Skeletal muscle satellite cell (primary cell): Measurements from ENCODE around the gene ERF.
A peak's percentile ranks its signal among the peaks of the same experiment; 100 is the strongest.

Experiments
- H3K27me3 ChIP-seq: 2 replicates; pipeline ENCODE4 v1.7.0; 2013; ENCODE audit warnings: low read length; ENCODE audit not compliant: control insufficient read depth, insufficient read depth
- H3K36me3 ChIP-seq: 2 replicates; pipeline ENCODE4 v1.7.0; 2013; ENCODE audit warnings: mild to moderate bottlenecking, control low read depth, low read length; ENCODE audit not compliant: insufficient read depth
- H3K4me1 ChIP-seq: 2 replicates; pipeline ENCODE4 v1.7.0; 2013; ENCODE audit warnings: low read length; ENCODE audit not compliant: control insufficient read depth, insufficient read depth
- H3K4me2 ChIP-seq: 2 replicates; pipeline ENCODE4 v1.7.0; 2013; ENCODE audit warnings: mild to moderate bottlenecking, low read length
- H3K4me3 ChIP-seq: 2 replicates; pipeline ENCODE4 v1.7.0; 2013; ENCODE audit warnings: low read length
- H3K9ac ChIP-seq: 2 replicates; pipeline ENCODE4 v1.7.0; 2013; ENCODE audit warnings: mild to moderate bottlenecking, low read depth, low read length, moderate library complexity
- H3K9me3 ChIP-seq: replicated peaks from 2 replicates; pipeline ENCODE4 v1.7.0; 2013; ENCODE audit warnings: mild to moderate bottlenecking, control low read depth, low read length

ERF gene

GRCh38 chr19:42241279-42241678 is 13.6 kb downstream of the ERF start:
- no peaks in the 10 kb centered on the region for H3K9me3 ChIP-seq
- H3K36me3 ChIP-seq, result peaks cover 26% of the 10 kb centered on the region
- no peaks in the 10 kb centered on the region for H3K27me3 ChIP-seq
- H3K9ac ChIP-seq, result peak overlapping the region; percentile 96
- peak overlapping the region; percentile 85 for H3K4me3 ChIP-seq
- peaks cover 29% of the 10 kb centered on the region for H3K4me1 ChIP-seq
- H3K4me2 ChIP-seq, result peak overlapping the region; percentile 85

- H3K36me3 ChIP-seq, result peaks cover 38% of the 10 kb centered on the region
- H3K4me3 ChIP-seq, result no peak overlapping the region
- peaks cover 20% of the 10 kb centered on the region for H3K4me1 ChIP-seq
- no peaks in the 10 kb centered on the region for H3K9me3 ChIP-seq
- no peaks in the 10 kb centered on the region for H3K27me3 ChIP-seq
- no peak overlapping the region for H3K9ac ChIP-seq
- no peak overlapping the region for H3K4me2 ChIP-seq
Measured at GRCh38 chr19:42239544-42240220, 15.2 kb downstream of the ERF start.

GRCh38 chr19:42235181-42235580 is 19.7 kb downstream of the ERF start:
- Histone ChIP-seq H3K36me3 (peaks cover 70% of the 10 kb centered on the region), H3K4me1 (peaks cover 3% of the 10 kb centered on the region), H3K27me3 (no peaks in the 10 kb centered on the region)

GRCh38 chr19:42234364-42234763 is 20.6 kb downstream of the ERF start:
- H3K9me3 ChIP-seq, result no peaks in the 10 kb centered on the region
- peaks cover 70% of the 10 kb centered on the region for H3K36me3 ChIP-seq
- no peak overlapping the region for H3K4me3 ChIP-seq
- H3K4me2 ChIP-seq, result no peak overlapping the region
- H3K9ac ChIP-seq, result no peak overlapping the region
- H3K4me1 ChIP-seq, result no peaks in the 10 kb centered on the region
- H3K27me3 ChIP-seq, result no peaks in the 10 kb centered on the region

More at GRCh38 chr19:42235181-42235580, 19.7 kb downstream of the ERF start:
- H3K9ac ChIP-seq, result no peak overlapping the region
- H3K4me3 ChIP-seq, result no peak overlapping the region
- no peaks in the 10 kb centered on the region for H3K9me3 ChIP-seq
- H3K4me2 ChIP-seq, result no peak overlapping the region

- Histone ChIP-seq H3K9ac (no peak overlapping the region), H3K4me3 (no peak overlapping the region), H3K9me3 (no peaks in the 10 kb centered on the region), H3K27me3 (no peaks in the 10 kb centered on the region), H3K36me3 (peaks cover 70% of the 10 kb centered on the region), H3K4me2 (no peak overlapping the region), H3K4me1 (no peaks in the 10 kb centered on the region)
Measured at GRCh38 chr19:42233678-42234292, 21.1 kb downstream of the ERF start.

- Histone ChIP-seq H3K36me3 (peaks cover 76% of the 10 kb centered on the region), H3K4me3 (no peak overlapping the region)
Measured at GRCh38 chr19:42233106-42233505, 21.8 kb downstream of the ERF start.

GRCh38 chr19:42232435-42232834 is 22.5 kb downstream of the ERF start:
- Histone ChIP-seq H3K4me2 (no peak overlapping the region), H3K36me3 (peaks cover 76% of the 10 kb centered on the region)

More at GRCh38 chr19:42233106-42233505, 21.8 kb downstream of the ERF start:
- Histone ChIP-seq H3K4me1 (no peaks in the 10 kb centered on the region), H3K4me2 (no peak overlapping the region), H3K27me3 (no peaks in the 10 kb centered on the region), H3K9me3 (no peaks in the 10 kb centered on the region), H3K9ac (no peak overlapping the region)

GRCh38 chr19:42230571-42230970 is 24.4 kb downstream of the ERF start:
- Histone ChIP-seq H3K27me3 (no peaks in the 10 kb centered on the region), H3K9ac (no peak overlapping the region), H3K4me1 (peaks cover 4% of the 10 kb centered on the region), H3K9me3 (no peaks in the 10 kb centered on the region), H3K4me2 (no peak overlapping the region), H3K4me3 (no peak overlapping the region), H3K36me3 (peaks cover 80% of the 10 kb centered on the region)

More at GRCh38 chr19:42232435-42232834, 22.5 kb downstream of the ERF start:
- Histone ChIP-seq H3K27me3 (no peaks in the 10 kb centered on the region), H3K9me3 (no peaks in the 10 kb centered on the region), H3K4me1 (no peaks in the 10 kb centered on the region), H3K9ac (no peak overlapping the region), H3K4me3 (no peak overlapping the region)

- Histone ChIP-seq H3K36me3 (peaks cover 80% of the 10 kb centered on the region), H3K4me1 (peaks cover 4% of the 10 kb centered on the region), H3K9me3 (no peaks in the 10 kb centered on the region), H3K9ac (no peak overlapping the region), H3K27me3 (no peaks in the 10 kb centered on the region), H3K4me2 (no peak overlapping the region), H3K4me3 (no peak overlapping the region)
Measured at GRCh38 chr19:42229855-42230351, 25.0 kb downstream of the ERF start.

- no peaks in the 10 kb centered on the region for H3K27me3 ChIP-seq
- no peak overlapping the region for H3K4me2 ChIP-seq
- no peak overlapping the region for H3K9ac ChIP-seq
- peaks cover 82% of the 10 kb centered on the region for H3K36me3 ChIP-seq
- H3K9me3 ChIP-seq, result no peaks in the 10 kb centered on the region
- peaks cover 4% of the 10 kb centered on the region for H3K4me1 ChIP-seq
- H3K4me3 ChIP-seq, result no peak overlapping the region
Measured at GRCh38 chr19:42229301-42229854, 25.6 kb downstream of the ERF start.

- no peak overlapping the region for H3K4me2 ChIP-seq
- no peak overlapping the region for H3K9ac ChIP-seq
- H3K36me3 ChIP-seq, result peaks cover 78% of the 10 kb centered on the region
- H3K4me3 ChIP-seq, result no peak overlapping the region
- no peaks in the 10 kb centered on the region for H3K27me3 ChIP-seq
- H3K4me1 ChIP-seq, result peaks cover 4% of the 10 kb centered on the region
- H3K9me3 ChIP-seq, result no peaks in the 10 kb centered on the region
Measured at GRCh38 chr19:42228641-42229040, 26.3 kb downstream of the ERF start.
